LoVo (cell line): ENCODE measurements around the gene ZNF277.

Experiments used
- DNase-seq: peaks from one replicate; pipeline ENCODE4 v3.0.0-alpha.2; 2016; ENCODE audit warnings: low spot score

ZNF277 gene

GRCh38 chr7:112185005-112185834 lies 21.3 kb upstream of the ZNF277 start:
- no peak for DNase-seq

DNA sequence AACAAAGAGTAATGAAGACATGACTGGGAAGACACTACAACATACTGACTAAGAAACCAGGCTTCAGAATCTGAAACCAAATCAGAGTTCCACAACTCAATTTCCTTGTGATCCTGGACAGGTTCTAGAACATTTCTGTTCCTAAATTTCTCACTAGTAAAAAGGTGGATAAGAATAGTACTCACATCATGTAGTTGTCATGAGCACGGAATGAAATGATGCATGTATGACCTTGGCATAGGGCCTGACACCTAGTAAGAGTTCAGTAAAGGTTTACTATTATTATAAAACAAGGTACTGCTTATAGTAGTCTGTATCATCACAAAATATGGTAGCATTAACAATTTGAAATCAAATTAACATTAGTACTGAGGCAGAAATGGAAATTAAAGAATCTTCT lies 20.2 kb upstream of the ZNF277 start:
- no peak for DNase-seq

DNA sequence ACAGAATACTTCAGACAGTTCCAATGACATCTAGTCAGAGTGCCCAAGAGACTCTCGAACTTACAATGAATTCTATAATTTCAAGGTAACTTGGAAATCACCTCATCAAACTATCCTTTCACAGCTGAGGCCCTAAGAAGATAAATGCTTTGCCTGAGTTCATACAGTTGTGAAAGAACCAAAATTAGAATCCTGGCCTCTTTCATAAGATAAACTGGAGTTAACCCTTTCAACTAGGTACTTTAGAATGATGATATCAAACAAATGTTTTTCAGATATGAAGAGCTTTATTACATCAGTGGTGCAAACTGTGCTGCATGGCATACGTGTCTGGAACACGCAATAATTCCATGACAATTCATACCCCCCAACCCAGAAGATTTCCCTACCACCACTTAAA lies 18.2 kb upstream of the ZNF277 start:
- no peak for DNase-seq

DNA sequence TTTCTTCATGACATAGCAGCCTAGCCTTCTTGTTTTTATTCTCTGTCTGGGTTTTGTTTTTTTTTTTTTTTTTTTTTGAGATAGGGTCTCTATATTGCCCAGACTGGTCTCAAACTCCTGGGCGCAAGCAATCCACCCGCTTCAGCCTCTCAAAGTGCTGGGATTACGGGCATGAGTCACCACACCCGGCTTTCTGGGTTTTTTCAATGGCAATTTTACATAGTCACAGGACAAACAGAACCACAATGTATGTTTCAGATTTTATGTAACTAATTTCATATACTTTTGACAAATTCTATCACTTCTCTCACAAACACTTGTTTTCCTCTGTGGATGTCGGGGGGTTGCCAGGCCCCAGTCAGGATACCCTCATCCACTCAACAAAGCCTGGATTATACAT lies 16.8 kb upstream of the ZNF277 start:
- DNase-seq: no peak

GRCh38 chr7:112190120-112190519 lies 16.4 kb upstream of the ZNF277 start:
- DNase-seq: no peak

DNA sequence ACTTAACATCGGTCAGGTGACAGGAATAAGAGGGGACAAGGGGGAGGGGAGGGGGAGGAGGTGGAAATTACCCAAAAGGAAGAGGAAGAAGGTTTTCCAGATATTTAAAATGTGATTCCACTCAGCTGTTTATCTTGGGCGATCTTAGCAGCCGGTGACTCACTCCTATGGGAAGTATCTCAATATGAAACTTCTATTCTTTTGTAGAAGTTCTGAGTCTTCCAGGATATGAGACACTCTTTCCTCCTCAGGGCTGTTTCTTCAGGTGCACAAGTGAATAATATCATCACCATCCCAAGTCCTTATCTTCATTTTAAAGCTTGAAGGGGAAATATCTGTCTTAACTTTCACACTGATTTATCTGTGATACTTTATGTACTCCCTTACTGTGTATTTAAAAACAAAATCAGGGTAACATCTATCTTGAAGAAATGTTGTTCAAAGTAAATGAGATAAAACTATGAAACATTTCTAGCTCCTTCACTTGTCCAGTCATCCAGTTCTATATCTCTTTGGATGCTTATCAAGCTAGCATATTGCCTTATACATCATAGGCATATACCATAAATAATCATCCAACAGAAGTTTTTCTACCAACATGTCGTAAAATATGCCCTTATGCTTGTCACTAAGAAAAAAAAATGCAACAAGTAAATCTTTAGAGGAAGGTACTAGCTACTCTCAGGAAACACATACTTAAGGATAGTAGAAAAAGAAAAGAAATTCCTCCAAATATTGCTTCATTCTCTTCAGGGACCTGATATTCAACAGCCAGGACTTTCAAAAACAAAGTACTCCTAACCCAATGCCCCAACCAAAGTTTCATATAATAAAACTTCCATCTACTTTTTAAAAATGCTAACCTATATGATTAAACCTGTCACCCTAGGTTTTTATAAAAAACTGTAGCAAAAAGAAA lies 14.0 kb upstream of the ZNF277 start:
- DNase-seq: no peak

- DNase-seq: no peak
These were observed 12.5 kb upstream of the ZNF277 start for GRCh38 chr7:112193915-112194502.

GRCh38 chr7:112195717-112196116 lies 10.8 kb upstream of the ZNF277 start:
- DNase-seq: no peak

DNA sequence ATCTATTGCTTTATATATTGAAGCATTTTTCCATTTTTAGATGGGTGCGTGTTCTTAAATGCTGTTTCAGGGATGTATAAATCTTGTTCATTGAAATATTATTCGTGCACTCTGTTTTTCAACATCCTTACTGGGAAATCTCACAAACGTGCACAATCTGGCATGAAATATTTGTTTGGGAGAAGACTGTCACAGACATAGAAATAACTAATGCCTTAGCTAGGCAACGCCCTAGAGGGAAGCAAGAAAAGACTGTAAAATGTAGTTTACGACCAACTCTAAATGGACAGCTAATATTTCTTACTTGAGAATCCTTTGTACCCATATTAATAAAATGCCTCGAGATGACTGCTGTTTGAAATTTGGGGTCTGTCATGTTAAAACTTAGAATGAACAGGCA lies 9.2 kb upstream of the ZNF277 start:
- DNase-seq: no peak

DNA sequence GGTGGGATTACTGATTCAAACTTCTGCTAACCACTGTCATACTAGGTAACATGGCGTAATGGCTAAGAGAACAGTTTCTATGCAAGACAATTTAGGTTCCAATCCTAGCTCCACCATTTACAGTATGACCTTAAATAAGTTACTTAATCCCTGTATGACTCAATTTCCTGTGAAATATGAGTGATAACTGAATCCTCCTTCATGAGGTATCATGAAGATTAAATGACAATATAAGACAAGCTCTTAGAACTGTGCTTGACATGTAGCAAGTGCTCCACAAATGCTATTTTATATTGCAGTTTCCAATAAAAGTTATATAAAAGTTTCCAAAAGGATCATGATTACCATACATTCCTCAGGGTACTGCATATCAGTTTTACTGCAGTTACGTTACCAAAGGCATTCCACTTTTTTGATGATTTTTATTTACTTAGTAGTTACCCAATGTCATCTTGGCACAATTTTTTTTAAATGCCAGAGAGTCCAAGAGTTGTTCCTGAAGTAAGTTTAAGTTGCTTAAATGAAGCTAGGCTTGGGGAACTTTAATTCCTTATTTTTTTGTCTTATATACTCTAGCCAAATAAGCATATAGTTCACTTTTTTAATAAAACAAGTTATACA lies 7.3 kb upstream of the ZNF277 start:
- DNase-seq: no peak

DNA sequence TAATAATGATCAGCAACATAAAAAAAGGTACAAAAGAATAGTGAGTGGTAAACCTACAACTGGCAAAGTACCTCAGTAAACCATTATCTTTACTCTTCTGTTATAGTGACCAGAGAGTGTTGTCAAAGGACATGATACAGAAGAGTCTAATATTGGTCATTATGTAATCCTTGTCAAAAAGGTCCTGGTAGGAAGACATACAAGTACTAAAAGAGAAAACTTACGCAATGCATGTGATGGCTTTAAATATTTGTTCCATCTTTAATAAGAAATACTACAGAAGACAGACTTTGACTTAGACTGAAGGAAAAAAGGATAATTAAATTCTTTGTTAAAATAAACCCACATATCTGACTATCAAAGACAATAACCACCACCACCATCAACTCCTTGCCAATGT lies 6.8 kb upstream of the ZNF277 start:
- no peak for DNase-seq

- no peak for DNase-seq
These were observed 5.1 kb upstream of the ZNF277 start for GRCh38 chr7:112201411-112201810.

- no peak for DNase-seq
These were observed 4.7 kb upstream of the ZNF277 start for GRCh38 chr7:112201839-112202238.

GRCh38 chr7:112202816-112203215 lies 3.7 kb upstream of the ZNF277 start:
- DNase-seq: peak; percentile 25

- DNase-seq: no peak
These were observed 3.1 kb upstream of the ZNF277 start for GRCh38 chr7:112203365-112203739.

- no peak for DNase-seq
These were observed 1.8 kb upstream of the ZNF277 start for GRCh38 chr7:112204499-112205342.

DNA sequence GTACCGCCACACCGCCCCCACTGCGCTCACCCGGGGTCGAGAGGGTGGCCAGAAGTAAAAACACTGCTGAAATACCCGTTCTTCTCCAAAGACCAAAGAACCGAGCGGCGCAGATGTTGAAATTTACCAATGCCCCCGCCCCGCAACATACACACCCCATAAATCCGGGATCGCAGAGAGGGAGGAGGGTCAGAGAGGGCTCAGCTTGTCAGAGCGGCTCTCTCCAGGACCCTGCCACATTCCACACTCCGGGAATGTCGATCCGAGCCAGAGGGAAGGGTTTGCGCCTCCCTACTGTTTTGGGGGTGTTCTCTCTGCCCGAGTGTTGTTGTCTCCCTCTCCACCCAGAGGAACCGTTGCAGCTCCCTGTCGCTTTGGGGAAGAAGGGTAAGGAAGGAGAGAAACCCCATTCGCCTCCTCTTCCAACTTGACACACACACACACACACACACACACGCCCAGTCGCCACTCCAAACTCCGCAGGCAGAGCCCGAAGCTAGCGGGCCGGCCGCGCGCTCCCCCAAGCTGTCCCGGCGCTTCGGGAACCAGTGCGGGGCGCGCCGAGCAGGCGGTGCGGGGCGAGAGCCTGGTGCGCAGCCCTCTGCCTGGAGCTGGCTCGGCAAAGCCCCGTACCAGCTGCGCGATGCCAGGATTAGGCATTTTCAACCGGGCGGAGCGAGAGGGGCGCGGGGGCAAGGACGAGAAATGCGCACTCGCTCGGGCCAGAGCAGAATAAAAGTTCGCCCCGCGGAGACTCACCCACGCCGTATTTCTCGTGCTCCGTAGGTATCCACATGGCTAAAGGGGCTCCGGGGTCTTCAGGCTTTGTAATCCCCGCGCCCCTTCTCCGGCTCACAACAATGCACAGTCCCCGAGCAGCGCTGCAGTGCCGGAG lies 905 bp upstream of the ZNF277 start:
- DNase-seq: peak; percentile 48

GRCh38 chr7:112206991-112207592 lies 597 bp downstream of the ZNF277 start:
- DNase-seq: peak; percentile 26

DNA sequence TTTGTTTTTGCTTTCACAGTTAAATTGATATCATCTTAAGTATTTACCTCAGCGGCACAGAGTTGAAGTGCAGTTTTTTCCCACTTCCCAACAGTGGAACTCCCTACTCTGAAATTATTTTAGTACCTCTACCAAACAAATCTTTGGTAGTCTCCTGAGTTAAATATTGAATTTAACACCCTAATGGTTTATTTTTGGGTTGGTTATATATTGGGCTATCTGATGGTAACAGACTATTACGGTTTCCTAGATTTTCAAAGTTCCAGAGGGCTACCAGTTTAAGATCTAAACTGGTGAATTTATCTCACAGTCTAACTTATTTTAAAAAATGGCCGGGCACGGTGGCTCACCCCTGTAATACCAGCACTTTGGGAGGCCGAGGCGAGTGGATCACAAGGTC lies 1.3 kb downstream of the ZNF277 start:
- DNase-seq: no peak

GRCh38 chr7:112211348-112211907 lies 4.9 kb downstream of the ZNF277 start:
- no peak for DNase-seq
